NCI-H510A treated with DMSO at 0.1 percent for 48 hours (cell line): Measurements from ENCODE around the gene TACR1.
"Not testable (repeated sequence)": the region's sequence is repeated elsewhere in the genome, so short reads cannot be mapped to it uniquely, and the experiment has no call there.

Experiments used
- DNase-seq: peaks from one replicate; lab custom pipeline; 2025; lab: John Stamatoyannopoulos, UW

Gene TACR1

GRCh38 chr2:75088791-75089190, 110.5 kb downstream of the TACR1 start:
- DNase-seq: no peak

GRCh38 chr2:75087736-75088135, 111.6 kb downstream of the TACR1 start:
- no peak for DNase-seq

GRCh38 chr2:75079575-75079974, 119.7 kb downstream of the TACR1 start:
- DNase-seq: no peak

GRCh38 chr2:75077909-75078308, 121.4 kb downstream of the TACR1 start:
- DNase-seq: no peak

GRCh38 chr2:75076088-75076487, 123.2 kb downstream of the TACR1 start:
- DNase-seq: peak; percentile 95

- no peak for DNase-seq
These were observed 124.6 kb downstream of the TACR1 start for GRCh38 chr2:75074708-75075107.

- DNase-seq: peak; percentile 26
These were observed 125.1 kb downstream of the TACR1 start for GRCh38 chr2:75074228-75074627.

GRCh38 chr2:75071766-75072165, 127.6 kb downstream of the TACR1 start:
- DNase-seq: no peak

GRCh38 chr2:75068546-75068945, 130.8 kb downstream of the TACR1 start:
- no peak for DNase-seq

- no peak for DNase-seq
These were observed 131.8 kb downstream of the TACR1 start for GRCh38 chr2:75067506-75067905.

GRCh38 chr2:75066121-75066902, 133.0 kb downstream of the TACR1 start:
- no peak for DNase-seq

- no peak for DNase-seq
These were observed 133.8 kb downstream of the TACR1 start for GRCh38 chr2:75065402-75066008.

- DNase-seq: peak; percentile 39
These were observed 134.5 kb downstream of the TACR1 start for GRCh38 chr2:75064691-75065396.

GRCh38 chr2:75063906-75064305, 135.4 kb downstream of the TACR1 start:
- no peak for DNase-seq

GRCh38 chr2:75058427-75058826, 140.9 kb downstream of the TACR1 start:
- DNase-seq: no peak

GRCh38 chr2:75057150-75057549, 142.2 kb downstream of the TACR1 start:
- DNase-seq: not testable (repeated sequence)

- DNase-seq: no peak
These were observed 143.3 kb downstream of the TACR1 start for GRCh38 chr2:75055820-75056675.

GRCh38 chr2:75055142-75055819, 144.0 kb downstream of the TACR1 start:
- no peak for DNase-seq

GRCh38 chr2:75054296-75054695, 145.0 kb downstream of the TACR1 start:
- DNase-seq: no peak

- peak; percentile 86 for DNase-seq
These were observed 145.7 kb downstream of the TACR1 start for GRCh38 chr2:75053484-75054112.
